Endothelial cell of hepatic sinusoid (primary cell): ENCODE data around the gene LHX5.

ENCODE experiments used
- in situ Hi-C: cut with HindIII; loops from 2 replicates; pipeline ENCODE4 v1.10.0; 2017; ENCODE audit warnings: low sequenced_read_pairs

The LHX5 gene

DNA sequence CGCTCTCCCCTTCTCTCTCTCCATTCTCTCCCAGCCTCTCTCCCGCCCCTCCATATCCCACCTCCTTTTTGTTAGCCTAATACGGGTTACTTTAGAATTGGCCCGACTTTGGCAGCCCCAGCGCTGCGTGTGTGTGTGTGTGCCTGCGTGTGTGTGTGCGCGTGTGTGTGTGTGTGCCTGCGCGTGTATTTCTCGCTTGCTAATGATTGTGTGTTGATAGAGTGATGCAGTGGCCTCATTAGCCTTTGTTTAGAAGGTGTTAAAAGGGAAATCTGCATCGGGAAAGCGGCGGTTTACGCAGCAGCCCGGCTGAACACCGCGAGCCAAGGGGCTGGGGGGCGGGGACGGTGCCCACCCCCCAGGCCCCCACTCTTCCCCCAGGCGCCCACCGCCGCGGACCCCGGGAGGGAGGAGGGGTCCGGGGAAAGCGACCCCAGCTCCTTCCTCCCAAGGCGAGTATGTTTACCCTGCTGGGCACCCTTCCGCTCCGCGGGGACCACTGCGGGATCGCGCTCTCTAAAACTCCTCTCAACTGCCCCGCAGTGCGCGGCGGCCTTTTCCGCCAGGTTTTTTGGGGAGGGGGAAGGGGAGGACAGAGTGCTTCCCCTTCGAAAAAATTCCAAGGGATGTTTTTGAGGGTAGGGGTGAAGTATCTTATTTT is 6.8 kb upstream of the LHX5 start:
- in situ Hi-C loops: loop anchor here (5.0 to 10.0 kb wide), 2 partner anchors 74 to 456 kb away; no protein-coding TSS in a partner anchor

DNA sequence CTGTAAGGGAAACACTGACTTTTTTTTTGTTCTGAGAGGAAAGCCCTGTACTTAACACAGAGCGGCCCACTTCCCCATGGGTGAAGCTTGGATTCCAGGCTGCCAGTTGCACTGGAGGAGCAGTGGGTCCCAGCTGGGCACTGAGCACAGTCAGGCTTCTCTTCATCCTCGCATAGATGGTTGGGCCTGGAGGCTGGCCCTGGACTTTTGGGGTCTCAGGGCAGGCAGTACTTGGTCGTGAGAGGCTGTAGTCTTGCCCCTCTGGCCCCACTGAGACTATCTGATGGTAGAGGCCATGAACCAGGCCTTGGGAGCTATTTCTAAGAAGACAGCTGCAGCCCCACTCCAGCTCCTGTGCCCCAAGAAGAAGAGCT is 6.2 kb upstream of the LHX5 start:
- in situ Hi-C loops: loop anchor here (5.0 to 10.0 kb wide), 2 partner anchors 74 to 457 kb away; no protein-coding TSS in a partner anchor

DNA sequence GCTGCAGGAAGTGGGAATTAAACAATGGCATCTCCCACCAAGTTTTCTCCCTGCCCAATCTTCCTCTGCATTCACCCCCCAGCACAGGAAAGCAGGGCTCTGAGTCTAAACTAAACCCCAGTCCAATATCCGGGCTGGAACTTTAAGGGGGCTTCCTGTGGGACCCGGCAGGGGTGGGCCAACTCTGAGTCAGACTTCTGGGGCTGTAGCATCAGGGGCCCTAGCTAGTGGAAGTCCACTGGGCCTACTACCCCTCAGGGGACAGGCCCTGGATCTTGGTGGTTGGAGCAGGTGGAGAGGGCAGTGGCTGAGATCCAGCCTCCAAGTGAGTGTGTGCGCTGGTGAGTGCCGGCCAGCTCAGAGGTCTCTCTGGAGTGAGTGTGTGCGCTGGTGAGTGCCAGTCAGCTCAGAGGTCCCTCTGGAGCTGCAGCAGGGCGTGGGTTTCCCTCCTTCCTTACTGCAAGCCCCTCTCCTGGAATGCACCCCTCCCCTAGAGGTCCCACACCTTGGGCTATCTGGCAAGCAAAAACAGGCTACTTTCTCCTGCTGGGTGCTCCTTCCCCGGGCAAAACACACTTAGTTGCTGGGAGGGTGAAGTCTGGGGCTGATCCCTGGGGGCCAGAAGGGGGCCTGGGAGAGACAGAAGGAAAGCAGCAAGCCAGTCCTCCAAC is 5.6 kb upstream of the LHX5 start:
- in situ Hi-C loops: loop anchor here (5.0 to 10.0 kb wide), 2 partner anchors 75 to 457 kb away; no protein-coding TSS in a partner anchor

- in situ Hi-C loops: loop anchor here (5.0 to 10.0 kb wide), 2 partner anchors 76 to 458 kb away; no protein-coding TSS in a partner anchor
These were observed 4.7 kb upstream of the LHX5 start for GRCh38 chr12:113476176-113476986.

- in situ Hi-C loops: loop anchor here (5.0 to 10.0 kb wide), 2 partner anchors 77 to 459 kb away; no protein-coding TSS in a partner anchor
These were observed 3.9 kb upstream of the LHX5 start for GRCh38 chr12:113475451-113476175.

- in situ Hi-C loops: loop anchor here (5.0 to 10.0 kb wide), 3 partner anchors 37 to 460 kb away; no protein-coding TSS in a partner anchor
These were observed 3.2 kb upstream of the LHX5 start for GRCh38 chr12:113474635-113475436.

GRCh38 chr12:113473942-113474341 is 2.3 kb upstream of the LHX5 start:
- in situ Hi-C loops: loop anchor here (5.0 to 10.0 kb wide), 2 partner anchors 38 to 461 kb away; no protein-coding TSS in a partner anchor

GRCh38 chr12:113473400-113473799 is 1.7 kb upstream of the LHX5 start:
- in situ Hi-C loops: loop anchor here (5.0 to 10.0 kb wide), 2 partner anchors 39 to 461 kb away; no protein-coding TSS in a partner anchor

DNA sequence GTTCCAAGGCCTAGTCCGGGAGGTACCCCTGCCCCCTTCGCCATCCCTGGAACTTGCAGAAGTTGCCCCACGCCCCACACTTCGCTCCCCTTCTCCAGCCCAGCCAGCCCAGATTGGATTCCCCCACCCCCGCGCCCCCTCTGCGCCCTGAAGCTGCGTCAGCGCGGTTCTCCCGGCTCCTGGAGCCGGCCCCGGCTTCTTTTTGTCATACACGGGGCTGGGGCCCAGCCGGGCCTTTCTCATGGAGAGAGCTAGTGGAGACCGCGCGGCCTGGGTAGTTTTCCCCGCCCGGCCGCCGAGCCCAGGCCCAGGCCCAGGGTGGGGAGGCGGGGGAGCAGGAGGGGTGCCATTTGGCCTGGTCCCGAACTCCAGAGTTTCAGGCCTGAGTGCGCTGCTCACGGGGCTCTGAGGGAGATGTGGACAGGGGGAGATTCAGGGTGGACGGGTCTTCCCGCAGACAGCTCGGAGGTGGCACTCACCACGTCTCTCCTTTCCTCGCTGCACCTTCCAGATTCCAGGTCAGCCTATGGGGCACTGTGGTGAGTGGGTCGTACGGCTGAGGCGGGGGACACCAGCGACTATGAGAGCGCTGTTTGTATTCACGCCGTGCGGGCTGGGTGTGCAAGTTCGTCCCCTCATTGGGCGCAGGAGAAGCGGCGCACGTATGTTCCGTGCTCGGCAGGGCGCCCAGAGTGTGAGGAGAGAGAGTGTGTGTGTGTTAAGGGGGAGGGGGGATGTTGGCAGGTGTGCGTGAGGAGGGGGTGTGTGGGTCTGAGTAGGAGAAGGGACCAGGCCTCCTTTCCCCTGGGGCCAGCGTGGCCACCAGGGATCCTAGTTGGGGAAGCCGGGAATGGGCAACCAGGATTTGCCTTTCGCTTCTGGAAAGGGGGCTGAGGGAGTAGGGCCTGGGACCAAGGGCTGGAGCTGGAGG is 785 bp upstream of the LHX5 start:
- in situ Hi-C loops: loop anchor here (5.0 to 10.0 kb wide), 2 partner anchors 40 to 462 kb away; no protein-coding TSS in a partner anchor

DNA sequence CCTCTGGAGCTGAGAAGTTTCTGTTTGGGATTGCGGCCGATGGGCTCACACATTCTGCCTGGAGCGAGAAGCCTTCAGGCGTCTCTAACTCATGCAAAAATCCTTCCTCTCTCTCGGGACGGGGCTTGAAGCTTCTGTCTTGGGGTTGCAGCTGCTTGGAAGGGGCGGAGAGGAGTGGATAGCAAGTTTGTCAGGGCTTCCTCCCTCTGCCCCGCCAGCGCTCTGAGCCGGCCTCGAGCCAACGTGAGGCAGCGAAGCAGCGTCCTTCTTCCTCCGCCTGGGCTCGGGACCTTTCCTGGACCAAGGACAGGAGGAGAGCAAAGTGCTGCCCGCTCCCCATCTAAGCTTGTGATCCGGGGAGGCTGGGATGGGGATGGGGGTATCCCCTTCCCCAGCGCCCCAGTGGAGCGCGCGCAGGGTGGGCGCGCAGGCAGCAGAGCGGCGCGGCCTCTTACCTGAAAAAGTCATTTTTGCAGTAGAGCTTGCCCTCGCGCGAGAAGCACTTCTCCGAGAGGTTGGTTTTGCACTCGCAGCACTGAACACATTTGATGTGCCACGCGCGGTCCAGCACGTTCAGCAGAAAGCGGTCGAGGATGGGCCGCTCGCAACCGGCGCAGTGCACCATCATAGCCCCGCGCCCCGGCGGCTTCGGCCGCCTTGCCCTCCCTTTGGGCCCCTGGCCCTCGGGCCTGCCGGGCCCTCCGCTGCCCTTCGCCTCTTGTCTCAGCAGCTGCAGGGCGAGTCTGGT is 626 bp downstream of the LHX5 start:
- in situ Hi-C loops: loop anchor here (5.0 to 10.0 kb wide), 2 partner anchors 41 to 464 kb away; no protein-coding TSS in a partner anchor

DNA sequence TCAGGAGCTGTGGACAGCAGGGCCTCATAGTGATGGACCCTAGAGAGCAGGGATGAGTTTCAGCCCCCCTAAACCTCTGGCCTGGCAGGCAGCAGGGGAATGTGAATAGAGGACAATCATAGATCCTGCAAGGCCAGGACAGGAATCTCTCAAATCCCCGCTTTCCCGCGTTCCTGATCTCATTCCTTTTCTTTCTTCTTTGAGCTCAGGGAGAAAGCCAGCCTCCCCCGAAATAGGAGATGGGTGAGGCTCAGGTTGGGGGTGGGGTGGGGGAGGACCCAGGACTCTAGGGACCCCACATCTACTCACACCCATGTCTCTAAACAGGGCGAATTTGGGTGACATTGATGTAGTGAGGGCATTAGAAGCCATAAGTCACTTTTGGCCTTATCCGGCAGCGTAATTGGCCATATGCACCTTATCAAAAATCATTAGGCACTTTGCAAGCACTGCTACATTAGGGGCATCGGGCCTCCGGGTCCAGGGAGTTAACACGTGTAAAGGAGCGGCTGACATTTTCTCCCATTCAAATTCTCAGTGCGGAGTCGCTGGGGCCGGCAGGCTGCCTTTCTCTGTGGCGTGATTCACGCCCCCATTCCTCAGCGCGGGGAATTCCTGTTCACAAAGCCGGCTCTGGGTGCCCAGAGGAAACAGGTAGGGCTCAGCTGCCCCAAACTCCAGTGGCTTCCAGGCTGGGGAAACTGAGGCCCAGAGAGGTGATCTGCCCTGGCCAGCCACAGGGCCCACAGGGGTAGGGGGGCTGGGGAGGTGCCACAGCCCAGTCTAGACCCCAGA is 1.5 kb downstream of the LHX5 start:
- in situ Hi-C loops: loop anchor here (5.0 to 10.0 kb wide), 2 partner anchors 42 to 465 kb away; no protein-coding TSS in a partner anchor

DNA sequence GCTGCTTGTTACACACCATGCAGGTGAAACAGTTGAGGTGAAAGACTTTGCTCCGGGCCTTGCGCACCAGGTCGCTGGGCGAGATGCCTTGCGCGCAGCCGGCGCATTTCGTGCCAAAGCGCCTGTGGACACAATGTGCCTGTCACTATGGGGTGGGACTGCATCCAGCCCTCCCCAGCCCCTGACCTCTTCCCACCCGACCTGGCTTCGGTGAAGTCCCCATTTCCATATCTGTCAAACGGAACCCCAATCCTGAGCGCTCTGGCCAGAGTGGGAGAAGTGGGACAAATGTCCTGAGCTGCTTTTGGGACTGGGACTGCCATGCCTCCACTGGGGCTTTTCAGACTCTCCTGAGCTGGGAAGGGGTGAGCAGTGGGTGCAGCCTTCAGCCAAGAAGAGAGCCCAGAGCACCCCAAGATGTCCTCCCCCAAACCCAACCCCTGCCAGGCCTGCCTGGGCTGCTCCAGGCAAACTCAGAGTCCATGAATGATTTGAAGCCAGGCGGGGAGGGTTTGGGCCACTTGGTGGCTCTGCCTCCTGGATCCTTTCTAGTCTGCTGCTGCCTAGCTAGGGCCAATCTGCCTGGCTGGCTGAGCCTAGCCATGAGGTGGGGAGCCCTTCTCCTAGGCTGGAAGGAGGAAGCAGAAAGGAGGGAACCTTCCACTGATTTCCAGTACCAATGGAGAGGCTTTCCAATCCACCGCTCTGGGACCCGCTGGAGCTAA is 2.3 kb downstream of the LHX5 start:
- in situ Hi-C loops: no loop called here

DNA sequence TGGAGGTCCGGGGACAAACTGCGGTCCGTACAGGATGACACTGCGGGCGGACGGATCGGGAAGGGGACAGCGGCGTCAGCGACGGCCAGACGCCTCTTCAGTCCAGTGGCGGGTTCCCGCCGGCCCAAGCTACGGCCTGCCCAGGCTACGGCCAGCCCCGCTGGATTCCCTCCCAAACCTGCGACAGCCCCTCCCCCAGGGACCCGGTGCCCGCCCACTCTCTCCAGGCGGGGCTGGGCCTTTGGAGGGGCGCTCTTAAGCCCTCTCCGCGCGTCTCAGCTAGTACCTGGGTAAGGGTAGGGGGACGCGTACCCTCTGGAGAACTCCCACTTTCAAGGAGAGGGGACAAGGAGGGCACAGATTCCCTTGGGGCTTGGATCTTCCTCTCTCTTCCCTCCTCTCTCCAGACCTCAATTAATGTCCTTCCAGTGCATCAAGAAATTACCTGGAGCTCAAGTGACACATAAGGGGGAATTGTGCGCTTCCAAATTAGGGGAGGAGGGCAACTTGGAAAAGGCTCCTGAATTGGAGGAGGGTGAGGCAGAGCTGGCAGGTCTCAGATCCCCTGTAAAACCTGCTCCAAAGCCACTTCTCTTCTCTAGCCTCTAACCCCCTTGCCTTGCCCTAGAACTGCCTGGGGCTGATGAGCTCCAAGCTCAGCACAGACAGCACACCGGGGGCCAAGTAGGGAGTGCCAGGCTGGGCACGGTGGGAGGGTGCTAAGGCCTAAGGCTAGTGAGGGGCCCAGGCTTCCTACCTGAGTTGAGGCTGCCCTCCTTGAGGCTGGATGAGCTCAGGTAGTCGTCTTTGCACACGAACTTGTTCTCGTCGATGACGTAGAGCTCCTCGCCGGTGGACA is 3.1 kb downstream of the LHX5 start:
- in situ Hi-C loops: no loop called here

GRCh38 chr12:113467502-113468364 is 3.9 kb downstream of the LHX5 start:
- in situ Hi-C loops: no loop called here
